ENCODE data around the gene FAM53A. TPM values are rescaled to one million over a fixed set of nuclear protein-coding genes. Genes with fewer than 3 reads are reported as not detected.

The FAM53A gene
- total RNA-seq, 2 experiments from 2014 or later: 1.4 to 1.8 TPM

- ChIA-PET CTCF (ENCODE audit: unreplicated experiment) (no interaction called here), POLR2A (interaction anchor here (0.9 kb wide), 1 partner anchor 11 kb away, joined by 3 read pairs; no protein-coding TSS in a partner anchor)
- BruUV-seq (replicated peaks): no TSS peak
Observed at GRCh38 chr4:1658146-1658545, 26.0 kb downstream of the FAM53A start.

GRCh38 chr4:1656986-1657385 is 27.1 kb downstream of the FAM53A start:
- TF ChIP-seq, protein P1, sequence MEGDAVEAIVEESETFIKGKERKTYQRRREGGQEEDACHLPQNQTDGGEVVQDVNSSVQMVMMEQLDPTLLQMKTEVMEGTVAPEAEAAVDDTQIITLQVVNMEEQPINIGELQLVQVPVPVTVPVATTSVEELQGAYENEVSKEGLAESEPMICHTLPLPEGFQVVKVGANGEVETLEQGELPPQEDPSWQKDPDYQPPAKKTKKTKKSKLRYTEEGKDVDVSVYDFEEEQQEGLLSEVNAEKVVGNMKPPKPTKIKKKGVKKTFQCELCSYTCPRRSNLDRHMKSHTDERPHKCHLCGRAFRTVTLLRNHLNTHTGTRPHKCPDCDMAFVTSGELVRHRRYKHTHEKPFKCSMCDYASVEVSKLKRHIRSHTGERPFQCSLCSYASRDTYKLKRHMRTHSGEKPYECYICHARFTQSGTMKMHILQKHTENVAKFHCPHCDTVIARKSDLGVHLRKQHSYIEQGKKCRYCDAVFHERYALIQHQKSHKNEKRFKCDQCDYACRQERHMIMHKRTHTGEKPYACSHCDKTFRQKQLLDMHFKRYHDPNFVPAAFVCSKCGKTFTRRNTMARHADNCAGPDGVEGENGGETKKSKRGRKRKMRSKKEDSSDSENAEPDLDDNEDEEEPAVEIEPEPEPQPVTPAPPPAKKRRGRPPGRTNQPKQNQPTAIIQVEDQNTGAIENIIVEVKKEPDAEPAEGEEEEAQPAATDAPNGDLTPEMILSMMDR (conservative IDR thresholded peaks at IDR 0.05; ENCODE audit: low read length): no peak
- TF ChIP-seq EZH2phosphoT487 (IDR thresholded peaks at IDR 0.05; ENCODE audit: borderline replicate concordance, low read depth, low read length): no peak
- BruUV-seq (replicated peaks): no TSS peak
- Histone ChIP-seq H3K4me3 (ENCODE audit: low read depth, low read length, poor library complexity, severe bottlenecking) (no peak overlapping the region), H3K4me2 (ENCODE audit: low read length) (no peak overlapping the region), H3K36me3 (ENCODE audit: insufficient read depth, low read length) (no peaks in the 10 kb centered on the region), H3K9me3 (ENCODE audit: low read length) (no peaks in the 10 kb centered on the region), H2AFZ (ENCODE audit: low read length) (no peak overlapping the region), H3K4me1 (ENCODE audit: insufficient read depth, low read length, poor library complexity, severe bottlenecking) (no peaks in the 10 kb centered on the region), H3K27ac (ENCODE audit: low read depth, low read length, poor library complexity, severe bottlenecking) (no peak overlapping the region), H4K20me1 (ENCODE audit: insufficient read depth, low read length) (no peaks in the 10 kb centered on the region), H3K79me2 (ENCODE audit: insufficient read depth, low read depth, low read length) (no peaks in the 10 kb centered on the region), H3K9me2 (ENCODE audit: insufficient read depth, low read length) (no peaks in the 10 kb centered on the region)
- intact Hi-C loops (cut with micrococcal nuclease; ENCODE audit: unreplicated experiment): no loop called here
- CTCF ChIA-PET (ENCODE audit: unreplicated experiment): no interaction called here
- DNase-seq (ENCODE audit: low spot score): no peak
- POLR2A ChIA-PET: no interaction called here

More at GRCh38 chr4:1658146-1658545, 26.0 kb downstream of the FAM53A start:
- Histone ChIP-seq H3K27ac (ENCODE audit: low read depth, low read length, poor library complexity, severe bottlenecking) (no peak overlapping the region), H3K4me3 (ENCODE audit: low read depth, low read length, poor library complexity, severe bottlenecking) (no peak overlapping the region), H4K20me1 (ENCODE audit: insufficient read depth, low read length) (no peaks in the 10 kb centered on the region), H3K4me1 (ENCODE audit: insufficient read depth, low read length, poor library complexity, severe bottlenecking) (no peaks in the 10 kb centered on the region), H3K9me3 (ENCODE audit: low read length) (no peaks in the 10 kb centered on the region), H3K79me2 (ENCODE audit: insufficient read depth, low read depth, low read length) (no peaks in the 10 kb centered on the region), H3K36me3 (ENCODE audit: insufficient read depth, low read length) (no peaks in the 10 kb centered on the region), H3K4me2 (ENCODE audit: low read length) (no peak overlapping the region), H3K9me2 (ENCODE audit: insufficient read depth, low read length) (no peaks in the 10 kb centered on the region), H2AFZ (ENCODE audit: low read length) (no peak overlapping the region)
- TF ChIP-seq EZH2phosphoT487 (IDR thresholded peaks at IDR 0.05; ENCODE audit: borderline replicate concordance, low read depth, low read length): no peak
- TF ChIP-seq, protein P1 (conservative IDR thresholded peaks at IDR 0.05; ENCODE audit: low read length): no peak
- DNase-seq (ENCODE audit: low spot score): no peak
- intact Hi-C loops (cut with micrococcal nuclease; ENCODE audit: unreplicated experiment): no loop called here

DNA sequence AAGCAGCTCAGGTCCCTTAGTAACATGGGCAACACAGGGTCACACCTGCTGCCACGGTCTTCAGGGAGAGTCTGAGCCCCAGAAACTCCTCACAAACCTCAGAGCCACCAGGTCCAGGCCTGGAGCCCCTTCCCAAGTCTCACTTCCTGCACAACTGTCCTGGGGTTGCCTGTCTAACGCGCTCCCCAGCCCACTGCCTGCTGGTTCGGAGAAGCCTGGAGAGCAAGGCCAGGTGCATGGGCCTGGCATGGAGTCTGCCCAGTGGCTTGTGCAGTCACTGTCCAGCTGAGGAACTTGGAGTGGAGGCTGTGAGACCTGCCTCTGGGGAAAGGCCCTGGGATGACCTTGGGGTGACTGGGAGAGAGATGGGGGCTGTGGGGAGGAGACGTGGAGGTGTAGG is 28.0 kb downstream of the FAM53A start:
- Histone ChIP-seq H2AFZ (ENCODE audit: low read length) (no peak overlapping the region), H3K9me2 (ENCODE audit: insufficient read depth, low read length) (no peaks in the 10 kb centered on the region), H3K4me3 (ENCODE audit: low read depth, low read length, poor library complexity, severe bottlenecking) (no peak overlapping the region), H4K20me1 (ENCODE audit: insufficient read depth, low read length) (no peaks in the 10 kb centered on the region), H3K27ac (ENCODE audit: low read depth, low read length, poor library complexity, severe bottlenecking) (no peak overlapping the region), H3K4me1 (ENCODE audit: insufficient read depth, low read length, poor library complexity, severe bottlenecking) (no peaks in the 10 kb centered on the region), H3K79me2 (ENCODE audit: insufficient read depth, low read depth, low read length) (no peaks in the 10 kb centered on the region), H3K9me3 (ENCODE audit: low read length) (no peaks in the 10 kb centered on the region), H3K4me2 (ENCODE audit: low read length) (no peak overlapping the region), H3K36me3 (ENCODE audit: insufficient read depth, low read length) (no peaks in the 10 kb centered on the region)
- TF ChIP-seq EZH2phosphoT487 (IDR thresholded peaks at IDR 0.05; ENCODE audit: borderline replicate concordance, low read depth, low read length): no peak
- TF ChIP-seq, protein P1 (conservative IDR thresholded peaks at IDR 0.05; ENCODE audit: low read length): no peak
- POLR2A ChIA-PET: no interaction called here
- intact Hi-C loops (cut with micrococcal nuclease; ENCODE audit: unreplicated experiment): no loop called here
- no TSS peak for BruUV-seq (replicated peaks)
- DNase-seq (ENCODE audit: low spot score): no peak
- CTCF ChIA-PET (ENCODE audit: unreplicated experiment): no interaction called here
